Cardiac muscle cell (in vitro differentiated cells and primary cell): ENCODE results near the gene GUCY1A2. TPM values are rescaled to one million over a fixed set of nuclear protein-coding genes. Genes with fewer than 3 reads are reported as not detected.

ENCODE experiments used
- DNase-seq, 2 donors: peaks; one replicate each; pipeline versions ENCODE4 v3.0.0 to v3.0.0-alpha.2; 2010 to 2017; ENCODE audit warnings: low read depth in 1 of 2, low spot score in 1 of 2
- H3K27ac ChIP-seq: fragments of 200-600 bp; sonication (generic); 2 replicates; pipeline ENCODE4 v1.5.1; 2016
- H3K27me3 ChIP-seq: fragments of 200-600 bp; sonication (generic); 2 replicates; pipeline ENCODE4 v1.6.0; 2016; ENCODE audit warnings: control low read depth
- H3K36me3 ChIP-seq: fragments of 200-600 bp; sonication (generic); 2 replicates; pipeline ENCODE4 v1.5.1; 2016; ENCODE audit warnings: control low read depth
- H3K4me1 ChIP-seq: fragments of 200-600 bp; sonication (generic); 2 replicates; pipeline ENCODE4 v1.8.1; 2017; ENCODE audit warnings: low read depth, mild to moderate bottlenecking, mixed run types
- H3K4me3 ChIP-seq: fragments of 200-600 bp; sonication (generic); 2 replicates; pipeline ENCODE4 v1.5.1; 2016; ENCODE audit warnings: mild to moderate bottlenecking
- H3K9me3 ChIP-seq: fragments of 200-600 bp; sonication (generic); 2 replicates; pipeline ENCODE4 v1.5.1; 2017; ENCODE audit warnings: low read depth, mild to moderate bottlenecking, control low read depth
- polyA plus RNA-seq: library from polyadenylated mRNA; unstranded; fragments of >200 nt; fragmentation: Nextera tagmentation; extraction: Ambion mirVana; gene quantifications from 2 replicates; pipeline ENCODE4 v1.2.1, GENCODE V29; 2016
- total RNA-seq: library from RNA; depleted of rRNA; stranded (reverse); fragments of >200 nt; gene quantifications from 2 replicates; pipeline ENCODE4 v1.2.3, GENCODE V29; 2016
- TF ChIP-seq, protein P1 (sequence below): IDR thresholded peaks from 2 replicates; pipeline ENCODE4 v1.5.1; 2012; ENCODE audit warnings: low read depth, mild to moderate bottlenecking, low read length

Gene GUCY1A2
- total and polyA plus RNA-seq, 2 experiments from 2014 or later: 0.56 to 1.1 TPM

- DNase-seq: peak in 1 of 2 donors; percentile 74
- H3K36me3 ChIP-seq: no peaks in the 10 kb centered on the region
- TF ChIP-seq, protein P1, sequence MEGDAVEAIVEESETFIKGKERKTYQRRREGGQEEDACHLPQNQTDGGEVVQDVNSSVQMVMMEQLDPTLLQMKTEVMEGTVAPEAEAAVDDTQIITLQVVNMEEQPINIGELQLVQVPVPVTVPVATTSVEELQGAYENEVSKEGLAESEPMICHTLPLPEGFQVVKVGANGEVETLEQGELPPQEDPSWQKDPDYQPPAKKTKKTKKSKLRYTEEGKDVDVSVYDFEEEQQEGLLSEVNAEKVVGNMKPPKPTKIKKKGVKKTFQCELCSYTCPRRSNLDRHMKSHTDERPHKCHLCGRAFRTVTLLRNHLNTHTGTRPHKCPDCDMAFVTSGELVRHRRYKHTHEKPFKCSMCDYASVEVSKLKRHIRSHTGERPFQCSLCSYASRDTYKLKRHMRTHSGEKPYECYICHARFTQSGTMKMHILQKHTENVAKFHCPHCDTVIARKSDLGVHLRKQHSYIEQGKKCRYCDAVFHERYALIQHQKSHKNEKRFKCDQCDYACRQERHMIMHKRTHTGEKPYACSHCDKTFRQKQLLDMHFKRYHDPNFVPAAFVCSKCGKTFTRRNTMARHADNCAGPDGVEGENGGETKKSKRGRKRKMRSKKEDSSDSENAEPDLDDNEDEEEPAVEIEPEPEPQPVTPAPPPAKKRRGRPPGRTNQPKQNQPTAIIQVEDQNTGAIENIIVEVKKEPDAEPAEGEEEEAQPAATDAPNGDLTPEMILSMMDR: no peak
- no peaks in the 10 kb centered on the region for H3K4me1 ChIP-seq
- no peak overlapping the region for H3K4me3 ChIP-seq
- H3K9me3 ChIP-seq: no peaks in the 10 kb centered on the region
- no peak overlapping the region for H3K27ac ChIP-seq
- H3K27me3 ChIP-seq: no peaks in the 10 kb centered on the region
Measured at GRCh38 chr11:106998116-106998915, 20.0 kb downstream of the GUCY1A2 start.

GRCh38 chr11:106997227-106997626 is 21.0 kb downstream of the GUCY1A2 start:
- H3K4me1 ChIP-seq: no peaks in the 10 kb centered on the region
- H3K27me3 ChIP-seq: no peaks in the 10 kb centered on the region
- DNase-seq: no peak
- no peaks in the 10 kb centered on the region for H3K9me3 ChIP-seq
- no peak overlapping the region for H3K4me3 ChIP-seq
- no peak overlapping the region for H3K27ac ChIP-seq
- TF ChIP-seq, protein P1: no peak
- no peaks in the 10 kb centered on the region for H3K36me3 ChIP-seq

- TF ChIP-seq, protein P1: no peak
- DNase-seq: no peak
- no peaks in the 10 kb centered on the region for H3K4me1 ChIP-seq
- no peak overlapping the region for H3K4me3 ChIP-seq
- H3K9me3 ChIP-seq: no peaks in the 10 kb centered on the region
- H3K36me3 ChIP-seq: no peaks in the 10 kb centered on the region
- no peaks in the 10 kb centered on the region for H3K27me3 ChIP-seq
- no peak overlapping the region for H3K27ac ChIP-seq
Measured at GRCh38 chr11:106996691-106997090, 21.6 kb downstream of the GUCY1A2 start.

GRCh38 chr11:106990331-106990730 is 27.9 kb downstream of the GUCY1A2 start:
- Histone ChIP-seq H3K36me3 (no peaks in the 10 kb centered on the region), H3K4me3 (no peak overlapping the region), H3K4me1 (no peaks in the 10 kb centered on the region), H3K27me3 (no peaks in the 10 kb centered on the region), H3K27ac (no peak overlapping the region), H3K9me3 (no peaks in the 10 kb centered on the region)
- TF ChIP-seq, protein P1: no peak
- DNase-seq: no peak

DNA sequence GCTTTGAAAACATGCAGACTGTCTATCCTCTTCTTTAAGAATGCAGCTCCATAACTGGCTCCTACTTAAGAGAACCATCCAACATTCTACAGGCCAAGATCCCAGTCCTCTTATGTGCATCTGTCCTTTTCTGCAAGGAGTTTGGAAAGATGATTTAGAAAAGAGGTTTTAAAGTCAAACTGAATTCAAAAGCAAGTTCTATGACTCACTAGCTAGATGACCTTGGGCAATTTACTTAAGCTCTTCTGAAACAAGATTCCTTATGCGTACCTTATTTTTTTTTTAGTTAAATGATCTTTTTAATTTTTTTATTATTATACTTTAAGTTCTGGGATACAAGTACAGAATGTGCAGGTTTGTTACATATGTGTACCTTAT is 29.2 kb downstream of the GUCY1A2 start:
- TF ChIP-seq, protein P1: no peak

More for the DNA sequence above, 29.2 kb downstream of the GUCY1A2 start:
- H3K4me3 ChIP-seq: no peak overlapping the region
- no peak overlapping the region for H3K27ac ChIP-seq
- no peaks in the 10 kb centered on the region for H3K36me3 ChIP-seq
- no peaks in the 10 kb centered on the region for H3K9me3 ChIP-seq
- H3K4me1 ChIP-seq: no peaks in the 10 kb centered on the region
- no peaks in the 10 kb centered on the region for H3K27me3 ChIP-seq
- peak in 1 of 2 donors; percentile 36 for DNase-seq
